ENCODE measurements around the gene HES6.

DNA sequence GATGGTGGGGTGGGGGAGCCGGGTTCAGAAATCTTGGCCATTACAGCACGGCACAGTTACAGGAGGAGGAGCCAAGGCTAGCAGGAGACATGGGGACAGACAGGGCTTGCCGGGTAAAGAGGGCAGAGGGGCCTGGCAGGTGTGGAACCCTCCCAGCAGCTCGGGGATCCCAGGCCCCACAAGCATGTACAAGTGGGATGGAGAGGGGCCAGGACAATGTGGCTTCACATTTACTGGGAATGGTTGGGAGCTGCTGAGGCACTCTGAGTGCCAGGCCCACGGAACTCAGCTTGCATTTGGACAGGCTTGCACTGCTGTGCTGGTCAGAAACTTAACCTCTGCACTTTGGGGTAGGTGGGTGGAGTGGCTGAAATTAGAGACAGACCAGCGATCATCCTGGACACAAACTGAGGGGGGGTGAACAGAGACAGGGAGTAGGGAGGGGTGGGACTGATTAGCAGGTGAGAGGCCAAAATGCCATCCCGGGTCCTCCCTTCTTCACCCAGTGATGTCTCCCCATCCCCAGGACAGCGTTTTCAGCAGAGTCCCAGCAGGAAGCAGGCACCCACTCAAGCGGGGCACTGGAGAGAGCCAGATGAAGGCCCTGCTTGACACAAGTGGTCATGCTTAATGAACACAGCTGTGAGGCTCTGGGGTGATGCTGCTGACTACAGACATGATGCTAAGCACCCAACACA is 38.9 kb upstream of the HES6 start:
- TF ChIP-seq CTCF (IDR thresholded peaks at IDR 0.05; ENCODE audit: control extremely low read depth in 1 of 3, insufficient read depth in 1 of 3, low read depth in 1 of 3, low read length in 3 of 3) = no peak
- no peak for TF ChIP-seq GABPA (IDR thresholded peaks at IDR 0.05; ENCODE audit: borderline replicate concordance, insufficient read depth, low read length)
